ELR (cell line): ENCODE measurements around the gene LYPD5.
"Not testable (repeated sequence)": the region's sequence is repeated elsewhere in the genome, so short reads cannot be mapped to it uniquely, and the experiment has no call there.

Experiments used
- DNase-seq: peaks from one replicate; pipeline ENCODE4 v3.0.0-alpha.2; 2015; ENCODE audit warnings: low read depth

Gene LYPD5

GRCh38 chr19:43778651-43779050 lies 23.6 kb downstream of the LYPD5 start:
- no peak for DNase-seq

GRCh38 chr19:43777163-43777695 lies 25.0 kb downstream of the LYPD5 start:
- DNase-seq = peak; percentile 55

- DNase-seq = no peak
These were observed 26.0 kb downstream of the LYPD5 start for GRCh38 chr19:43776286-43776685.

GRCh38 chr19:43775299-43775890 lies 26.9 kb downstream of the LYPD5 start:
- no peak for DNase-seq

GRCh38 chr19:43774940-43775258 lies 27.3 kb downstream of the LYPD5 start:
- DNase-seq = not testable (repeated sequence)

GRCh38 chr19:43774103-43774939 lies 27.9 kb downstream of the LYPD5 start:
- DNase-seq = peak; percentile 80

- DNase-seq = no peak
These were observed 28.5 kb downstream of the LYPD5 start for GRCh38 chr19:43773725-43774102.

GRCh38 chr19:43769256-43769655 lies 33.0 kb downstream of the LYPD5 start:
- DNase-seq = no peak

- DNase-seq = no peak
These were observed 33.8 kb downstream of the LYPD5 start for GRCh38 chr19:43768273-43769050.

- DNase-seq = no peak
These were observed 34.4 kb downstream of the LYPD5 start for GRCh38 chr19:43767818-43768217.

- no peak for DNase-seq
These were observed 34.9 kb downstream of the LYPD5 start for GRCh38 chr19:43767316-43767715.

- no peak for DNase-seq
These were observed 35.5 kb downstream of the LYPD5 start for GRCh38 chr19:43766755-43767043.

- DNase-seq = peak; percentile 99
These were observed 37.0 kb downstream of the LYPD5 start for GRCh38 chr19:43765109-43765876.

- not testable (repeated sequence) for DNase-seq
These were observed 37.6 kb downstream of the LYPD5 start for GRCh38 chr19:43764684-43765083.

GRCh38 chr19:43763473-43763939 lies 38.7 kb downstream of the LYPD5 start:
- peak; percentile 51 for DNase-seq

- DNase-seq = no peak
These were observed 39.4 kb downstream of the LYPD5 start for GRCh38 chr19:43762814-43763213.

GRCh38 chr19:43760941-43761340 lies 41.3 kb downstream of the LYPD5 start:
- no peak for DNase-seq

GRCh38 chr19:43759515-43759914 lies 42.7 kb downstream of the LYPD5 start:
- peak; percentile 93 for DNase-seq

- peak; percentile 70 for DNase-seq
These were observed 46.9 kb downstream of the LYPD5 start for GRCh38 chr19:43755256-43755801.

- peak; percentile 97 for DNase-seq
These were observed 47.6 kb downstream of the LYPD5 start, which contains the start of gene SMG9 for GRCh38 chr19:43754503-43755255. SMG9 (minus strand) TSS chr19:43754962; CDS start chr19:43750741, 4,221 bp downstream.

- DNase-seq = no peak
These were observed 48.1 kb downstream of the LYPD5 start for GRCh38 chr19:43754253-43754502.
